Measurements from ENCODE around the gene LAMTOR1.
"Not testable (repeated sequence)": the region's sequence is repeated elsewhere in the genome, so short reads cannot be mapped to it uniquely, and the experiment has no call there.

LAMTOR1 gene

DNA sequence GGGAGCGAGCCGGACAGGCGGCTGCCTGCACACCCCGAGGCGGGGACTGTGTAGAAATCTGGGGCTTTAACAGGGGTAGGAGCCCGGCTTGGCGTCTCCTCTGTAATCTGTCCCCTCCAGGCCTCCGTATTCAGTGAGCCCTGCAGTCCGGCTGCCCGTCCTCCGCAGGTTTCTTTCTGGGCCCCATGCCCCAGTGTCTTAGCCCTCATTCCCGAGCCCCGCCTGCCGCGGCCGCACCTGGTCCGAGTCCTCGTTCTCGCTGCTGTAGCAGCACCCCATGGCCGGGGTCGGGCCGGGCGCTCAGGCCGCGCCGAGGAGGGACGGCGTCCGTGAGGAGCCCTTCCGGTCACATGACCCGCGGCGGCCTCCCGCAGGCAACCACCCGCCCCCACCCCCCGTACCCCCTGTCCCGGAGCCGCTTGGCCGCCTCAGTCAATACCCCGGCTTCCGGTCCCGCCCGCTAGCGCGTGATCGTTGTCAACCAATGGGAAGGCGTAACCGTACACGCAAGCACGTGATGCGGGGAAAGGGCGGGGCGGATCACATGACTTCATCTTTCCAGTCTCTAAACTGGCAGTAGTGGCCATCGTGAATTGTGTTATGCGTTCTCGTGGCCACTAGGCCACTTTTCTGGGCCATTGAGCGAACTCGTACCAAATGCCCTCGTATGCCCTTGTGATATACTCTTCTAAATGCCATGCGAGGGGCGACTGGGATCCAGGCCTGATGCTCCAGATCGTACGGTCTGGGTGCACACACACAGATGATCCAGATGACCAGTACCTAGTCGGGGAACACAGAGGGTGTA lies at the start of gene LAMTOR1:
Gene LAMTOR1, minus strand, starts transcription at position 352 of the 808 bp plus-strand sequence. Its CDS starts 73 bp downstream, at position 279.
- DNase-seq (ENCODE audit: extremely low read depth in 1 of 2, low read depth in 1 of 2): peak; percentile 96 to 99

DNA sequence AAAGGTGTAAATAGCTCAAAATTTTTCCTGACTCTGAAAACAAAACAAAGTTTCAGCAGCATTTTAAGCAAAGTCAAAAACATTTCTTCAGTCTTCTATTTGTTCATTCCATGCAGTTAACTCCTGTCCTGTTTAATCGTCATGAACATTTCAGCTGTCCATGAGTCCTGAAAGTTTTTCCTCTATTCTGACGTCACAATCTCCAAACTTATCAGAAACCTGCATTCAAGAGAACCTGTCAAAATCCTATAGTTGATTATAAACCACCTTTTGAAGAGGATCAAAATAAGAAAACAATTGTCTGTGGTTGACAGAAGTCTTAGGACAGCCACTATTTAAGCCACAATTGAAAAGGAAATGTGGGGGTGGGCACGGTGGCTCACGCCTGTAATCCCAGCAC lies 47.8 kb upstream of the LAMTOR1 start:
- DNase-seq (ENCODE audit: extremely low read depth in 1 of 2, low read depth in 1 of 2): no peak

DNA sequence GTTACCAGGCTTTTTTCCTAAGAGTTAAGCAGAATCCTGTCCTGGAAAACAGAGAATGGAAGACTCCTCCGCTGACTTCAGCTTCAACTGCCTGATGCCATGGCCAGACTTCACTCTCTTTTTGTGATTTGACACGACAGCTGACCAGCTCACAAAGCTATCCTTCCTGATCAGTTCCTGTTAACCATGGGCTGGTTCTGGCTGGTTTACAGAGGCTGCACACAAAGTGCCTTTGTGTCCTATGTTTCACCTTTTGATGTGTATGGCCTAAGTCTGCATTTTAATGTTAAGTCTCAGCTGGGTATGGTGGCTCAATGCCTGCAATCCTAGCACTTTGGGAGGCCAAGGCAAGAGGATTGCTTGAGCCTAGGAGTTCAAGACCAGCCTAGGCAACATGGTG lies 43.5 kb upstream of the LAMTOR1 start:
- no peak for DNase-seq (ENCODE audit: extremely low read depth in 1 of 2, low read depth in 1 of 2)

DNA sequence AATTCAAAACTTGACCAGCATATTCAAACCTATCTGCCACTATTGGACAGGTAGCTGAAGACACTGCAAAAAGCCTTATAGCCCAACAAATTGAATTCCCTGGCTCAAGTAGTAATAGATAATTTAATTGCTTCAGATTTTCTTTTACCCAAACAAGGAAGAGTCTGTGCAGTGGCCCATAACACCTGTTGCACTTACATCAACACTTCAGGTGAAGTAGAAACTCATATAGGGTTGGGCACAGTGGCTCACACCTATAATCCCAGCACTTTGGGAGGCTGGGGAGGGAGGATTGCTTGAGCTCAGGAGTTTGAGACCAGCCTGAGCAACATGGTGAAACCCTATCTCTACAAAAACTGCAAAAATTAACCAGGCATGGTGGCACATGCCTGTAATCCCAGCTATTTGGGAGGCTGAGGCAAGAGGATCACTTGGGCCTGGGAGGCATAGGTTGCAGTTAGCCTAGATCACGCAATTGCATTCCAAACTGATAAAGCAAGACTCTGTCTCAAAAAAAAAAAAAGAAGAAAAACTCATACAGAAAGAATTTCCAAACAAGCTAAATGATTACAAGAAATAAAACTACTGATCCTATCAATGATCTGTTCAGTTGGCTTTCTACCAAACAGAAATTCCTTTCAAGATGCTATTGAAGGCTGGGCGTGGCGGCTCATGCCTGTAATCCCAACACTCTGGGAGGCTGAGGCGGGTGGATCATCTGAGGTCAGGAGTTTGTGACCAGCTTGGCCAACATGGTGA lies 41.9 kb upstream of the LAMTOR1 start:
- DNase-seq (ENCODE audit: extremely low read depth in 1 of 2, low read depth in 1 of 2): no peak

DNA sequence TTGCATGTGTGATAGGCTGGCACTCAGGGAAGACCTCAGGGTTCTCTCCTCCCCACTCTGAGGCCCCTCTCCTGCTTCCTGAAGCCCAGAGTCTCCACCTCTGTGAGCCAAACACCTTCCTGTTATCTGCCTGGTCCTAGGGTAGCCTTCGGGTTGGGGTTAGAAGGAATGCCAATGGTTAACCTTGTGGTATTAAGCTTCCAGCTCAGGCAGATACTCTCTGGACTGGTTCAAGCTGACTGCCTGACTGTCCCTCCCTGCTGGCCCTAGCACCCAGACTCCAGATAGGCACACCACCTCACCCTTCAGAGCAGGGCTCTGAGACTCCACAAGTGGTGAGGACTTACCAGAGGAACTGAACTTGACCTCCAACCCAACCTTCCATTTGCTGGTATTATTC lies 39.4 kb upstream of the LAMTOR1 start:
- not testable (repeated sequence) for DNase-seq (ENCODE audit: extremely low read depth in 1 of 2, low read depth in 1 of 2)

DNA sequence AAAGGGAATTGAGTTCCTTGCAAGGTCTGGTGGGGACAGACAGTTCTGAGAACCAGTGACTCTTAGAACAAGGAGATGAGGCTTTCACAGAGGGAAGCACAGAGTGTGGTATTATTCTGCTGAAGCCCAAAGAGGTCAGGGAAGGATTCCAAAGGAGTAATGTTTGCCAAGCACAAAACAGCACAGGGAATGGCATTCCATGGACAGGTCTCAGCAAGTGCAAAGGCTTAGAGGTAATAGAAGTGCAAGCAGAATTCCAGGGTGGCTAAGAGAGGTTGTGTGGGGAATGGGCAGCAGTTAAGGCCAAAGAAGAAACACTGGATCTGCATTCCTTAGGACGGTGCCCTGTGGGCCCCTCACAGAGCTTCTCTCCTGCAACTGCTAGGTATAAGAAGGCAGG lies 39.0 kb upstream of the LAMTOR1 start:
- not testable (repeated sequence) for DNase-seq (ENCODE audit: extremely low read depth in 1 of 2, low read depth in 1 of 2)

DNA sequence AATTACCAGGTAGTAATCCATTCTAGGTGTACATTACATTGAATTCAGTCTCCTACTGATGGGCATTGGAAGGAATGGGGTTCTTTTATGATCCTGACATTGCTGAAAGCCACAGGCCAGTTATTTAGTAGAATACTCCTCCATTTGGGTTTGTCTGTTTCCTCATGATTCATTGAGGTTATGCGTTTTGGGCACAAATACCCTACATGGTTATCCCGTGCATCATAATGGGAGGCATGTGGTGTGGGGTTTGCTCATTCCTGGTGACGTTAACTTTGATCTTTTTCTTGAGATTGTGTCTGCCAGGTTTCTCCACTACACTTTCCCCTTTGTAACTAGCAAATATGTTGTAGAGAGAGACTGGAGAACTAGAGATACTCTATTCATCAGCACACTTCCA lies 38.0 kb upstream of the LAMTOR1 start:
- DNase-seq (ENCODE audit: extremely low read depth in 1 of 2, low read depth in 1 of 2): peak; percentile 7 to 48

DNA sequence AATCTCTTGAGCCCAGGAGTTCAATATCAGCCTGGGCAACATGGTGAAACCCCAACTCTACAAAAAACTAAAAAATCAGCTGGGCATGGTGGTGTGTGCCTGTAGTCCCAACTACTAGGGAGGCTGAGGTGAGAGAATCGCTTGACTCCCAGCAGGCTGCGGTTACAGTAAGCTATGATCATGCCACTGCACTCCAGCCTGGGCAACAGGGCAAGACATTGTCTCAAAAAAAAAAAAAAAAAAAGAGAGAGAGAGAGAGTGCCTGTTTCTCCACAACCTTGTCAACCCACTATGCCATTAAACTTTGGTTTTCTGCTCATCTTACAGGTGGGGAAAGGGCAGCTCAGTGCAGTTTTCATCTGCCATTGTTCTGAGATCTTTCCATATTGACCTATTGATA lies 37.6 kb upstream of the LAMTOR1 start:
- no peak for DNase-seq (ENCODE audit: extremely low read depth in 1 of 2, low read depth in 1 of 2)

DNA sequence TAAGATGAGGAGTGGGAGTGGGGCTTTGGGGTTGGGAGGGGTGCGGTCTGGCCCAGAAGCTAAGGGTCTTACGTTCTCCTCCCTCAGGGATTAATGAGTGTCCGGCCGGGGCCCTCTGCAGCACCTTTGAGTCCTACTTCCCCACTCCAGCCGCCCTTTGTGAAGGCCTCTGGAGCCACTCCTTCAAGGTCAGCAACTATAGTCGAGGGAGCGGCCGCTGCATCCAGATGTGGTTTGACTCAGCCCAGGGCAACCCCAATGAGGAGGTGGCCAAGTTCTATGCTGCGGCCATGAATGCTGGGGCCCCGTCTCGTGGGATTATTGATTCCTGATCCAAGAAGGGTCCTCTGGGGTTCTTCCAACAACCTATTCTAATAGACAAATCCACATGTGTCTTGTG lies 36.4 kb upstream of the LAMTOR1 start:
- no peak for DNase-seq (ENCODE audit: extremely low read depth in 1 of 2, low read depth in 1 of 2)

DNA sequence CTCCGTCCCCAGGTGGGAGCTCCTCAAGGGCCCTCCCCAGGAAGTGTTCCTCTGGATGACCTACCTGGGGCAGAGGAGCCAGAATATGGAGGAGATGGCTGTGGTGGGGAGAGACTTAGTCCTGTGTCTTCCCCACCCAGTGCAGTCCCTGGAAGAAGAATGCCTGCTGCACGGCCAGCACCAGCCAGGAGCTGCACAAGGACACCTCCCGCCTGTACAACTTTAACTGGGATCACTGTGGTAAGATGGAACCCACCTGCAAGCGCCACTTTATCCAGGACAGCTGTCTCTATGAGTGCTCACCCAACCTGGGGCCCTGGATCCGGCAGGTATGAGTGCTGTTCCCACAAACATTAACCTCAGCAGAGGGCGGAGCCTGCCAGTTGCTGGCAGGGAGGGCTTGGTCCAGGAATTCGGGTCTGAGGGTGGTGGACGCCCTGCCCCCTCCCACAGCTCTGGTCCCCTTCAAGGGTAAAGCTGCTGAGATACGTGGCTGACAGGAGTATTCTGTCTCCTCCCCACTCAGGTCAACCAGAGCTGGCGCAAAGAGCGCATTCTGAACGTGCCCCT lies 35.8 kb upstream of the LAMTOR1 start:
- DNase-seq (ENCODE audit: extremely low read depth in 1 of 2, low read depth in 1 of 2): no peak

DNA sequence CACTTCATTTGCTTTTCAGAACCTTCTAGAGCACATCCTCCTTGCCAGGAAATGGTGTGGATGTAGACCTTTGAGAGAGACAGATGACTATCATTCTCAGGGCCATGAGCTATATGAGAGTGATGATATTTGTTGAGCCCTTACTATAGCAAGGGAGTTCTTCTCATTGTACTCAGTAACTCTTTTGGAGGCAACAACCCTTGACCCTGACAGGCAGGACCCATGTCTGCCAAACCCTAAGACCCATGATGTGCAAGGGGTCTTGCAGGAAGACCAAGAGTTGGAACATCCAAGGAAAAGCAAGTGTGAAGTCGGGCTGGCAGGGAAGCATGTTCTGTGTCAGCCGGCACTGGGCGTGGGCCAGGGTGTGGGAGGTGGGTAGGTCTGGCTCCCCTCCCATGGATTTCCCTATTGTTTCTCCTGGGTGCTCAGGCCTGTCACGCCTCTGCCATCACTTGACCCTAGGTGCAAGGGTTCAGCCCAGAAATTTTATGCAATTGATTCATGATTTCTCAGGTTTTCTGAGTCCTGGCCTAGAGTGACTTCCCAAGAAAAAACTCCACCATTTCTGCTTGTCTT lies 33.7 kb upstream of the LAMTOR1 start:
- DNase-seq (ENCODE audit: extremely low read depth in 1 of 2, low read depth in 1 of 2): no peak

DNA sequence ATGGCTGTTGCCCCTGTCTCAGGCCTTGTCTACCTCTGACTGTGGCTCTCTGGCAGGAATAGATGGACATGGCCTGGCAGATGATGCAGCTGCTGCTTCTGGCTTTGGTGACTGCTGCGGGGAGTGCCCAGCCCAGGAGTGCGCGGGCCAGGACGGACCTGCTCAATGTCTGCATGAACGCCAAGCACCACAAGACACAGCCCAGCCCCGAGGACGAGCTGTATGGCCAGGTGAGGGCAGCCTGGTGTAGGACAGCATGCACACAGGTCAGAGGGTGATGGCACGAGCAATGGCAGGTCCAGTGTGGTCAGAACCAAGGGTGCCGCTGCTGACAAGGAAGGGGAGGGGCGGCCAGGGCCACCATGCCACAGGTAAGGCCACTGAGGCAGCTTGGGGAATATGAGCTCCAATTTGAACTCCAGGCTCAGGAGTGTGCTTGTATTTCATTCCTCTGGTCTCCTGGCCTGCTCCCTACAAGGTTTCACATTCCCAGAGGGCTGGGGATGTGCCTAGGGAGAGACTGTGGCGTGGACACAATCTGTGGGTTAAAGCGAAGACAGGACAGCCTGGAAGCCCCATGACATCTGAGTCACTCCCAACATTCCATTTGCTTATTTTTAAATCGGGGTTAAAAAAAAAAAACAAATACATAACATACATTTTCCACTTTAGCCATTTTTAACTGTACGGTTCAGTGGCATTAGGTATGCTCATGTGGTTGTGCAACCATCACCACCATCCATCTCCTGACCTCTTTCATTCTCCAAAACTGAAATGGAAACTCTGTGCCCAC lies 33.0 kb upstream of the LAMTOR1 start:
- no peak for DNase-seq (ENCODE audit: extremely low read depth in 1 of 2, low read depth in 1 of 2)

DNA sequence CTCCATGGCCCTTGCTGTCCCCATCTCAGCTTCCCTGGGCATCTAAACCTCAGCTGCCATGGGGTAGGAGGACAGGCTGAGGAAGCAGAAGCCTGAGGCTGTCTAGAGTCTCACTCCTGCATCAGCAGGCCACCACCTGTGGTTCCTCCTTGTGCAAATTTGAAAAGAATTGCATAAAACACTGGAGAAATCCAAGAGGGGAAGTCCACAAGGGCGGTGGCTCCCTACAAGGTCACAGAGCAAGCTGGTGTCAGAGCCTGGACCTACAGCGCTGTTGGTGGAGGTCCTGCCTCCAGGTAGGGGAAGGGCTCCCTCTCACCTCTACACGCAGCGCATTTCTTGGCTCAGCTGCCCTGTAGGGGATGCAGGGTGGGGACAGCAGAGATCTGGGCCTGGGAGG lies 32.4 kb upstream of the LAMTOR1 start, which contains the start of gene FOLR3:
Gene FOLR3, plus strand, starts transcription at position 253 of the 400 bp plus-strand sequence. CDS start 228 bp downstream, outside the sequence.
- not testable (repeated sequence) for DNase-seq (ENCODE audit: extremely low read depth in 1 of 2, low read depth in 1 of 2)

DNA sequence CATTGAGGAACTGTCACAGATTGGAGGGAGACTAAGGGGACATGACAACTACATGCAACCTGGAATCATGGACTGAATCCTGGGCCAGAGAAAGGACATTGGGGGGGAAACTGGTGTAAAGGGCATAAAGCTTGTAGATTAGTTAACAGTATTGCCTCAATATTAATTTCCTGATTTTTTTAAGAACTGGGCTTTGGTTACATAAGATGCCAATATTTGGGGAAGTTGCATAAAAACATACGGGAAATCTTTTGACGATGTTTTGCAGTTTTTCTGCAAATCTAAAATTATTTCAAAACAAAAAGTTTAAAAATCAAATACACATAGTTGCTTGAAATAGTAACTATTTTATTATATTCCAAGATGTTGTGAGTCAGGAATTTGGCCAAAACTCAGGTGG lies 29.5 kb upstream of the LAMTOR1 start:
- DNase-seq (ENCODE audit: extremely low read depth in 1 of 2, low read depth in 1 of 2): no peak

DNA sequence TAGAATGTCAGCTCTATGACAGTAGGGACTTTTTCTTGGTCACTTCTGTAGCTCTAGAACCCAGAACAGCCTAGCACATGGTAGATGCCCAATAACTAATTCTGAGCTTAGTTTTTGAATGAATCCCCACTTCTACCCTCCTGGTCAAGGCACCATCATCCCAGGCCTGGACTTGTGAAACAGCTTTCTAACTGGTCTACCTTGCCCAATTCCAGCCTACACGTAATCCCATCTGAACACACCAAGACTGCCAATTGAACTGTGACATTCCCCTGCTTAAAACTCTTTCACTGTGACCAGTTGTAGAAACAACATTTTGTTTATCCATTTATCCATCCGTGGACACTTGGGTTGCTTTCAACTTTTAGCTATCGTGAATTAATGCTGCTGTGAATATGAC lies 26.3 kb upstream of the LAMTOR1 start:
- DNase-seq (ENCODE audit: extremely low read depth in 1 of 2, low read depth in 1 of 2): no peak

DNA sequence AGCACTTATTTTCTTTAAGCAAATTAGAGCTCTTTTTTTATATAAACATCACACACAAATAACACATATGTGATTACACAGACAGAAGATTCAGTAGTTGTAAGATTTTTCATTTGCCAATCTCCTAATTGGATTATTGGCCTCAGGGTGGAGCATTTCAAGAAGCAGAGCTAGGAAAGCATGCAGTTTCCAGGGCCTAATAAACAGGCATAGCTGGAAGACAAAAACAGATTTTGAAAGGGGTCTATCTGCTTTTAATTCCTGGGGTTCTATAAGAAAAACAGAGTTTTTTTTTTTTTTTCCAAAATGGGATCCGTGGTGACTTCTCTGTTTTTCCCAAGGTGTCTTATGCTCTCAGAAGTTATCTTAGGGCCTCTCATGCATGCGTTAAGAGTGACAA lies 24.8 kb upstream of the LAMTOR1 start:
- no peak for DNase-seq (ENCODE audit: extremely low read depth in 1 of 2, low read depth in 1 of 2)

DNA sequence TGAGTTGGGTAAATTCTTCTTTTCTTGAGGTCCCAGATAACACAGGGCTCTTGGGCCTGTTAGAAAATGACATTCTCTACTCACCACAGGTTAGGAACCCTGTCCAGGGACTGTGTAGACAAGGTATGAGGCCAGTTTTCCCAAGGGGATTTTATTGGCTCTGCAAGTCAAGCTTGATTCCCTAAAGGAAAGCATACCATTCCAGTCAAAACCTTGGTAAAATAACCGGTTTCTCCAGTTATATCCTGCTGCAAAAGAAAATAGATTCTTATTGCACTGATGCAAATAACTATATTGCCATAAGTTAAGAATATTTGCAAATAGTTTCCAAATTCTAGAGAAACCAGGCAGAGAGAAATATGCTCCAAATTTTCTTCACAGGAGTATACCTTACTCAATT lies 22.9 kb upstream of the LAMTOR1 start:
- no peak for DNase-seq (ENCODE audit: extremely low read depth in 1 of 2, low read depth in 1 of 2)

DNA sequence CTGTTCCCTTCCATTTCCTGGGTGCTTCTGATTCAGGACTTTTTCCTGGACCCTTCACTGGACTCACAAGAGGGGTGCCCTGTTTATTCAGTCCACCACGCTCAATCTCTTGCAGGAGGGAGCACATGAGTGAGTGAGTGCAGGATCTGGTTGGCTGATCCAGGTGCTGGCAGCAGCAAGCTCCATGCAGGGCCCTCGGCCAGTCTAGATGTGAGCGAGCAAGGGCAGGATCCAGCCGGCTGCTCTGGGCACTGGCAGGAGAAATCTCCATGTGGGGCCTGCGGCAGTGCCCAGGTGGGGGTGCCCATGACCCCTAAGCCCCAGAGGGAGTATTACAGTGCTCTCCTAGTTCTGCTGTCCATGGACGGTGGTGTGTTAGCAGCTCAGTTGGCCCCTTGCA lies 20.9 kb upstream of the LAMTOR1 start:
- DNase-seq (ENCODE audit: extremely low read depth in 1 of 2, low read depth in 1 of 2): no peak

DNA sequence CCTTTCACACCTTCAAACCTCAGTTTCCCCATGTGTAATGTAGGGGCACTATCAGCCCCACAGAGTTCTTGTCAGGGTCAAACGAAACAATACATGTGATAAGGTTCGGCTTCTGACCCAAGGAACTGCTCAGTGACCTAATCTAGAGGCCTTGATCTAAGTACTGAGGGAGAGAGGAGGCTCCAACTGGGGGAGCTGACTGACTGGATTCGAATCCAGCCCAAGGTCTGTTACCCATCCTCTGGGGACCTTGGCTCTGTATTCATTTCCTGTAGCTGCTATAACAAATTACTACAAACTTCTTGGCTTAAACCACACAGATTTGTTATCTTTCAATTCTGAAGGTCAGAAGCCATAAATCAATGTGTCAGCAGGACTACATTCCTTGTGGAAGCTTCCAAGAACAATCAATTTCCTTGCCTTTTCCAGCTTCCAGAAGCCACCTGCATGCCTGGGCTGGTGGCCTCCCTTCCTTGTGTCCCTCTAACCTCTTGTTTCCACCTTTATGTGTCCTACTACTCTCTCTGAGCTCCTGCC lies 20.1 kb upstream of the LAMTOR1 start:
- DNase-seq (ENCODE audit: extremely low read depth in 1 of 2, low read depth in 1 of 2): no peak

DNA sequence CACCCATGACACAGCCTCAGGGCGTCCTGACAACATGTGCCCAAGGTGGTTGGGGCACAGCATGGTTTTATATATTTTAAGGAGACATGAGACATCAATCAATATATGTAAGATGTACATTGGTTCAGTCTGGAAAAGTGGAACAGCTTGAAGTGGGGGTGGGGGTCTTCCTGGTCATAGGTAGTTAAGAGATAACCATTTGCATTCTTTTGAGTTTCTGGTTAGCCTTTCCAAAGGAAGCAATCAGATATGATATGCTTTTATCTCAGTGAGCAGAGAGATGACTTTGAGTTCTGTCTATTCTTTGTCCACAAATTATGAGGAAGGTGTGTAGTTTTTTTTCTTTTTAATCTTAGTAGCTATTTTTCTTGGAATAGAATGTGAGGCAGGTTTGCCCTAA lies 19.5 kb upstream of the LAMTOR1 start:
- no peak for DNase-seq (ENCODE audit: extremely low read depth in 1 of 2, low read depth in 1 of 2)
